T-cell (primary cell): ENCODE data around the gene CELF4. TPM values are rescaled to one million over a fixed set of nuclear protein-coding genes. Genes with fewer than 3 reads are reported as not detected.

ENCODE experiments used
- ATAC-seq, 4 experiments: fragments of 200-7000 bp in 3 of 4; fragments of 150-1000 bp in 1 of 4; cut with Tn5 transposase; replicated peaks in 1 of 4; 1 replicate in 3 of 4; 2 replicates in 1 of 4; pipeline ENCODE4 v1.10.0; 2021; ENCODE audit warnings: moderate library complexity in 3 of 4, mild to moderate bottlenecking in 2 of 4, moderate number of reproducible peaks in 1 of 4
- CTCF ChIA-PET, 2 donors: fragments of 300-600 bp; sonication (Branson Sonifier 250); formaldehyde crosslinking; loops; one replicate each; lab custom pipeline; 2022; ENCODE audit warnings: antibody characterized with exemption in 2 of 2; lab: Charles Lee
- POLR2A ChIA-PET, 2 donors: fragments of 300-600 bp; sonication (Branson Sonifier 250); formaldehyde crosslinking; loops; one replicate each; lab custom pipeline; 2022; ENCODE audit warnings: antibody characterized with exemption in 2 of 2; lab: Charles Lee
- DNase-seq, 35 experiments: peaks; one replicate each; pipeline versions ENCODE4 v3.0.0 to v3.0.0-alpha.2; 2013 to 2023
- H3K27ac ChIP-seq: one replicate; pipeline ENCODE4 v1.5.1; 2013; ENCODE audit warnings: low read length
- H3K27me3 ChIP-seq, 2 experiments: replicated peaks in 1 of 2; 1 replicate in 1 of 2; 2 replicates in 1 of 2; pipeline versions ENCODE4 v1.6.1 to v1.7.0; 2013; ENCODE audit warnings: low read length in 1 of 2, mixed read lengths in 1 of 2; ENCODE audit not compliant: control insufficient read depth in 2 of 2, insufficient read depth in 2 of 2; ENCODE audit errors: extremely low read depth in 1 of 2
- H3K36me3 ChIP-seq, 2 donors: 1 replicate in 1 of 2; 2 replicates in 1 of 2; pipeline versions ENCODE4 v1.6.1 to v1.7.0; 2013; ENCODE audit warnings: low read length in 1 of 2; ENCODE audit not compliant: control insufficient read depth in 2 of 2, insufficient read depth in 1 of 2; ENCODE audit errors: extremely low read depth in 1 of 2
- H3K4me1 ChIP-seq, 2 experiments: 1 replicate in 1 of 2; 2 replicates in 1 of 2; pipeline versions ENCODE4 v1.6.1 to v1.7.0; 2013; ENCODE audit warnings: low read length in 2 of 2, mixed read lengths in 1 of 2; ENCODE audit not compliant: insufficient read depth in 2 of 2, control insufficient read depth in 1 of 2; ENCODE audit errors: extremely low read depth in 1 of 2
- H3K4me3 ChIP-seq, 2 donors: 1 replicate in 1 of 2; 2 replicates in 1 of 2; pipeline versions ENCODE4 v1.5.1 to v1.7.0; 2013; ENCODE audit warnings: mild to moderate bottlenecking in 2 of 2, low read length in 1 of 2, moderate library complexity in 1 of 2; ENCODE audit not compliant: control insufficient read depth in 1 of 2; ENCODE audit errors: extremely low read depth in 1 of 2
- H3K9me3 ChIP-seq: 2 replicates; pipeline ENCODE4 v1.7.0; 2013
- H3K27ac Mint-ChIP-seq, 2 donors: one replicate each; pipeline ENCODE4 v1.8.0; 2020 to 2021; ENCODE audit warnings: mild to moderate bottlenecking in 2 of 2, mixed read lengths in 2 of 2
- H3K27me3 Mint-ChIP-seq, 2 donors: one replicate each; pipeline ENCODE4 v1.8.0; 2021 to 2022; ENCODE audit warnings: mixed read lengths in 2 of 2
- H3K36me3 Mint-ChIP-seq: one replicate; pipeline ENCODE4 v1.8.0; 2021; ENCODE audit warnings: mixed read lengths
- H3K4me1 Mint-ChIP-seq, 3 donors: one replicate each; pipeline ENCODE4 v1.8.0; 2020 to 2022; ENCODE audit warnings: mixed read lengths in 3 of 3, mild to moderate bottlenecking in 1 of 3
- H3K4me3 Mint-ChIP-seq, 3 donors: one replicate each; pipeline ENCODE4 v1.8.0; 2020 to 2022; ENCODE audit warnings: mild to moderate bottlenecking in 3 of 3, mixed read lengths in 3 of 3, moderate library complexity in 3 of 3
- H3K9me3 Mint-ChIP-seq, 3 donors: one replicate each; pipeline ENCODE4 v1.8.0; 2020 to 2022; ENCODE audit warnings: mixed read lengths in 3 of 3
- WGBS: methylation state at CpG from one replicate; pipeline ENCODE4 v1.1.5; 2013; ENCODE audit warnings: missing lambda C conversion rate; ENCODE audit not compliant: insufficient coverage; 5-methylcytosine and 5-hydroxymethylcytosine counted together
- total RNA-seq, 35 experiments: library from RNA in 6 of 35; stranded (reverse) in 6 of 35; fragments of 120-200 nt in 1 of 35; gene quantifications; one replicate each; pipeline versions ENCODE4 v1.2.1 to v1.2.4 and lab custom pipeline; 2013 to 2026

CELF4 gene
- total RNA-seq, 5 donors from 2014 or later (not counting 1 experiment from before 2014, with no cell fraction given) = not detected

GRCh38 chr18:37584952-37585695, 19.5 kb upstream of the CELF4 start:
- DNase-seq = no peak
- Histone ChIP-seq H3K4me3 (no peak overlapping the region), H3K9me3 (no peaks in the 10 kb centered on the region), H3K27me3 (peaks cover 0 to 7% of the 10 kb centered on the region in 2 experiments), H3K4me1 (no peaks in the 10 kb centered on the region), H3K27ac (no peak overlapping the region), H3K36me3 (no peaks in the 10 kb centered on the region)
- peaks cover 0 to 1% of the 10 kb centered on the region in 2 donors for H3K27me3 Mint-ChIP-seq
- no peak for ATAC-seq
- H3K36me3 Mint-ChIP-seq = no peaks in the 10 kb centered on the region
- H3K27ac Mint-ChIP-seq = no peak overlapping the region
- no peaks in the 10 kb centered on the region for H3K4me1 Mint-ChIP-seq
- 89% methylated on average over 2 of the region's 7 CpGs for WGBS
- CTCF ChIA-PET = no interaction called here
- peaks cover 0 to 2% (median 0%) of the 10 kb centered on the region in 3 donors for H3K9me3 Mint-ChIP-seq
- POLR2A ChIA-PET = no interaction called here
- H3K4me3 Mint-ChIP-seq = no peak overlapping the region

DNA sequence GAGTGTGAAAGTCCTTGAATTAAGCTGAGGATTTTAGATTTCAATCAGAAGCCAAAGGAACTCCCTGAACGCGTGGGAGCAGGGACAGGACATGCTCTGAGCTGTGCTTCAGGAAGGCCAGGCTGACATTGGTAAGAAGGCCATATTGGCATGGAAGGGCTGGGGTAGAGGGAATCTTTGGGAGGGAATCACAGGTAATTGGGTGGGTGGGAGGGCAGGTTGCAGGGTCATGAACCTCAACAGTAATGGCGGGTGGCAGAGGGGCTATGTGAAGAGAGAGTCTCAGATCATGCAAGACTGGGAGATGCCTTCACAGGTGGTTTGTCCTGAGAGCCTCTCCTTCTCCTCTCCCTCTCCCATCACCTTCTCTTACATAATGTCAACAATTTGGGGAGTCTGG, 18.6 kb upstream of the CELF4 start:
- H3K9me3 ChIP-seq = no peaks in the 10 kb centered on the region
- Mint-ChIP-seq H3K36me3 (no peaks in the 10 kb centered on the region), H3K4me1 (no peaks in the 10 kb centered on the region), H3K27me3 (peaks cover 0 to 1% of the 10 kb centered on the region in 2 donors), H3K4me3 (no peak overlapping the region), H3K27ac (no peak overlapping the region), H3K9me3 (peaks cover 0 to 2% (median 0%) of the 10 kb centered on the region in 3 donors)
- ChIA-PET POLR2A (no interaction called here), CTCF (no interaction called here)
- no peaks in the 10 kb centered on the region for H3K36me3 ChIP-seq
- no peak for ATAC-seq
- H3K27me3 ChIP-seq = peaks cover 0 to 8% of the 10 kb centered on the region in 2 experiments
- no peaks in the 10 kb centered on the region for H3K4me1 ChIP-seq
- no peak overlapping the region for H3K4me3 ChIP-seq
- H3K27ac ChIP-seq = no peak overlapping the region
- WGBS = 94% methylated on average over 2 of the region's 3 CpGs
- DNase-seq = no peak

DNA sequence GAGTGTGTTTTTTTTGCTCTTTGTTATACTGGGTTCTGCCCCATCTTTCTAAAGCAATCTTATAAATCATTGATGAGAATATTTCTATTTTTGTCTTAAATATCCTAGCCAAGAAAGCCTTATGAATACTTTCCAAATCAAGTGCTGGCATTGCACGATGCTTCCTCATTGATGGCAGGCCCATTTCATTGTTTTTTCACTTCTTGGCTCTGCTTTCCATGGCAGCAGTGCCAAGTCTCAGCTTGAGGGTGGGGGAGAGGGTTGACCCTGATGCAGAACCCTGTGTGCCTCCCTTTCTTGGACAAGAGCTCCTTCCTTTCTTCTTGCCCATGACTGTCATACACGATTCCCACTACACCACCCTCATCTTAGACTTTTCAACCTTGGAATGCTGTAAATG, 16.7 kb upstream of the CELF4 start:
- Histone ChIP-seq H3K4me3 (no peak overlapping the region), H3K9me3 (no peaks in the 10 kb centered on the region), H3K4me1 (no peaks in the 10 kb centered on the region), H3K36me3 (no peaks in the 10 kb centered on the region), H3K27ac (no peak overlapping the region), H3K27me3 (peaks cover 0 to 13% of the 10 kb centered on the region in 2 experiments)
- Mint-ChIP-seq H3K4me1 (no peaks in the 10 kb centered on the region), H3K27ac (no peak overlapping the region), H3K36me3 (no peaks in the 10 kb centered on the region), H3K27me3 (no peaks in the 10 kb centered on the region), H3K4me3 (no peak overlapping the region), H3K9me3 (no peaks in the 10 kb centered on the region)
- no peak for ATAC-seq
- DNase-seq = no peak
- no CpG with 5 or more reads among the region's 2 CpGs for WGBS
- POLR2A ChIA-PET = no interaction called here
- CTCF ChIA-PET = no interaction called here

DNA sequence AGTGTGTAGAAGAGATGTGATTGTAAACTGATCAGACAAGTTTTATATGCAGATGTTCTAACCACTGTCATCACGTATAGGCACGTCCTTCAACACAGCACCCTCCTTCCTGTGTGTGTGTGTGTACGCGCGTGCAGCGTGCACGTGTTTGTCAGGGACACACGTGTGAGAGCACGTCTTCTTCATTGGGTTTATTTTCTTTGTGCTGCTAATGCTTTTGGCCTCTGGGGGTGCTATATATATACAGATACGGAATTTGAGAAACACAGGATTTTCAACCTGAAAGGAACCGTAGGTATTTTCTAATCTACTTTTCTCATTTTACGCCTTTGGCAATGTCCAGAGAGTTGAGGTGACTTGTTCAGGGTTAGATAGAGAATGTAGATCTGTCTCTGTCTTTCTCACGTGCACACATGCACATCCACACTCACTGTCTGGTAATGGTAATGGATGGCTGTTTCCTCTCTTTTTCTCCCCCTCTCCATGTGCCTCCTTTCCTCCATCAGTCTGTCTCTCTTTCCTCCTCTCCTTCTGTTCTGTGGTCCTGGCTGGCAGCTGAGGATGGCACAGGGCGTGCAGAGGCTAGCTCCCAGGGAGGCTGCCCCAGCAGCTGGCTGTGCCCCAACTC, 13.4 kb upstream of the CELF4 start:
- ChIA-PET POLR2A (no interaction called here), CTCF (no interaction called here)
- Histone ChIP-seq H3K4me1 (no peaks in the 10 kb centered on the region), H3K27ac (no peak overlapping the region), H3K9me3 (no peaks in the 10 kb centered on the region), H3K27me3 (peaks cover 0 to 16% of the 10 kb centered on the region in 2 experiments), H3K36me3 (no peaks in the 10 kb centered on the region), H3K4me3 (no peak overlapping the region)
- DNase-seq = no peak
- H3K4me3 Mint-ChIP-seq = no peak overlapping the region
- no peak for ATAC-seq
- no peak overlapping the region for H3K27ac Mint-ChIP-seq
- no CpG with 5 or more reads among the region's 14 CpGs for WGBS
- H3K36me3 Mint-ChIP-seq = no peaks in the 10 kb centered on the region
- no peaks in the 10 kb centered on the region for H3K4me1 Mint-ChIP-seq
- H3K27me3 Mint-ChIP-seq = peaks cover 3 to 5% of the 10 kb centered on the region in 2 donors
- H3K9me3 Mint-ChIP-seq = no peaks in the 10 kb centered on the region

GRCh38 chr18:37578182-37578678, 12.6 kb upstream of the CELF4 start:
- Histone ChIP-seq H3K4me1 (no peaks in the 10 kb centered on the region), H3K27me3 (peaks cover 0 to 16% of the 10 kb centered on the region in 2 experiments), H3K9me3 (no peaks in the 10 kb centered on the region), H3K4me3 (no peak overlapping the region), H3K27ac (no peak overlapping the region), H3K36me3 (no peaks in the 10 kb centered on the region)
- Mint-ChIP-seq H3K4me1 (no peaks in the 10 kb centered on the region), H3K27me3 (peaks cover 3 to 5% of the 10 kb centered on the region in 2 donors), H3K27ac (no peak overlapping the region), H3K9me3 (no peaks in the 10 kb centered on the region), H3K36me3 (no peaks in the 10 kb centered on the region), H3K4me3 (no peak overlapping the region)
- WGBS = 28% methylated on average over 2 of the region's 6 CpGs
- DNase-seq (no peak), ATAC-seq (no peak)
- ChIA-PET POLR2A (no interaction called here), CTCF (no interaction called here)

- Histone ChIP-seq H3K4me3 (no peak overlapping the region), H3K36me3 (no peaks in the 10 kb centered on the region), H3K27ac (no peak overlapping the region), H3K9me3 (no peaks in the 10 kb centered on the region), H3K4me1 (no peaks in the 10 kb centered on the region), H3K27me3 (peaks cover 0 to 16% of the 10 kb centered on the region in 2 experiments)
- Mint-ChIP-seq H3K27ac (no peak overlapping the region), H3K4me1 (no peaks in the 10 kb centered on the region), H3K27me3 (peaks cover 3 to 5% of the 10 kb centered on the region in 2 donors), H3K36me3 (no peaks in the 10 kb centered on the region), H3K9me3 (no peaks in the 10 kb centered on the region), H3K4me3 (no peak overlapping the region)
- ChIA-PET CTCF (no interaction called here), POLR2A (no interaction called here)
- ATAC-seq (no peak), DNase-seq (no peak)
- WGBS = 85% methylated on average over 6 of the region's 7 CpGs
Observed at GRCh38 chr18:37577051-37577611, 11.5 kb upstream of the CELF4 start.
